ENCODE data around the gene PAQR9.
"Not testable (repeated sequence)": the region's sequence is repeated elsewhere in the genome, so short reads cannot be mapped to it uniquely, and the experiment has no call there.

Gene PAQR9

DNA sequence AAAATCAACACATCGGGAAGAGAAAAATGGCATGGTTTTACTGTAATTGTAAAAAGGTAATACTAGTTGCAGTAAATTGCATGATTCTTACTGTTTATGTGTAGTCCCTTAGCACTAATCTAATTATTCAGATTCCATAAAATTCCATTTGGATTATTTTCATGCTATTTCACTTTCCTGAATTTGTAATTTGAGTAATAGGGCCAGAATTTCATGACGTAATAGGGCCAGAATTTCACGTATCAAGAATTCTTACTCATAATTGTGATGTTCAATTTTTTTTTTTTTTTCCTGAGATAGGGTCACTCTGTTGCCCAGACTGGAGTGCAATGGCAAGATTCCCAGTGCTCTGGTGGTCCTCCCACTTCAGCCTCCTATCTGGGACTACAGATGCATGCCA is 35.0 kb upstream of the PAQR9 start:
- Mint-ChIP-seq H3K27me3 (ENCODE audit: low read depth, poor library complexity) (peaks cover 3% of the 10 kb centered on the region), H3K9me3 (no peaks in the 10 kb centered on the region), H3K36me3 (ENCODE audit: low read depth) (no peaks in the 10 kb centered on the region), H3K4me1 (peaks cover 43% of the 10 kb centered on the region), H3K27ac (no peak overlapping the region), H3K4me3 (no peak overlapping the region)
- no peak for TF ChIP-seq CTCF (IDR thresholded peaks at IDR 0.05)
- no peak for DNase-seq

GRCh38 chr3:142997330-142997729 is 33.9 kb upstream of the PAQR9 start:
- DNase-seq: no peak
- H3K27ac Mint-ChIP-seq: no peak overlapping the region
- H3K4me1 Mint-ChIP-seq: peaks cover 34% of the 10 kb centered on the region
- no peaks in the 10 kb centered on the region for H3K9me3 Mint-ChIP-seq
- H3K27me3 Mint-ChIP-seq (ENCODE audit: low read depth, poor library complexity): peaks cover 6% of the 10 kb centered on the region
- no peak overlapping the region for H3K4me3 Mint-ChIP-seq
- no peak for TF ChIP-seq CTCF (IDR thresholded peaks at IDR 0.05)
- no peaks in the 10 kb centered on the region for H3K36me3 Mint-ChIP-seq (ENCODE audit: low read depth)

DNA sequence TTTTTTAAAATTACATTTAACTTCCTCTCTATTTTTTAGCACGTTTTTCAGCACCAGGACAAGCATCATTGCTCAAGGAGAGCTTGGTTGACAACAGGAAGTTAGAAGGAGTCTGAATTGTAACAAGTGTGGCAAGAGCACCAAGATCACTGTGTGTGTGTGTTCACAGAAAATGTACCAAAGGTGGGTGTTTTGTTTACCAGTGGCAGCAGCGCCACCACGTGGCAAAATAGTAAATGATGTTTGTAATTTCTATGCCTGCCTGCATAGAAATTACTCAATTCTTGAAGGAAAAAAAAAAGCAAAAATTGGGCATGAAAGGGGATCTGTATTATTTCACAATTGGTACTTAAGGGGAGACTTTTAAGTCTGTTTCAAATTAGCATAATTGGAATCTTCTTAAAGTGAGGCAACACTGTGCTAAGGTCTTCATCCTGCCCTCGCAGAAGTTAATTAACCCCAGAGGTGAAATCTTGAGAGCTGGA is 30.5 kb upstream of the PAQR9 start:
- DNase-seq: peak; percentile 73
- peaks cover 6% of the 10 kb centered on the region for H3K27me3 Mint-ChIP-seq (ENCODE audit: low read depth, poor library complexity)

DNA sequence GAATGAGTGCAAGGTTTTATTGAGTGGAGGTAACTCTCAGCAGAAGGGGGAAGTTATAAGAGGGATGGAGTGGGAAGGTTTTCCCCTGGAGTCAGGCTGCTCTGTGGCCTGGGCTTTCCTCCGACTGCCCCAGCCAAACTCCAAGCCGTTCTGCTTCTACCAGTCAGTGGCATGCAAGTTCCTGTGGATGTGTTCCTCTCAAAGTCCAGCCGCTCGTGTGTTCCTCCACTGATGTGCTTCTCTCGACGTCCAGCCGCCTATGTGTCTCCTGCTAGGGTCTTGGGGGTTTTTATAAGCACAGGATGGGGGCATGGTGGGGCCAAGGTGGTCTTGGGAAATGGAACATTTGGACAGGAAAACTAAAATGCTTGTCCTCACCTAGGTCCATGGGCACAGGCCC is 28.8 kb upstream of the PAQR9 start:
- no peak for DNase-seq
- no peak for TF ChIP-seq CTCF (IDR thresholded peaks at IDR 0.05)
- H3K4me1 Mint-ChIP-seq: peaks cover 19% of the 10 kb centered on the region
- no peaks in the 10 kb centered on the region for H3K9me3 Mint-ChIP-seq
- no peaks in the 10 kb centered on the region for H3K36me3 Mint-ChIP-seq (ENCODE audit: low read depth)
- H3K4me3 Mint-ChIP-seq: no peak overlapping the region
- H3K27me3 Mint-ChIP-seq (ENCODE audit: low read depth, poor library complexity): peaks cover 6% of the 10 kb centered on the region
- H3K27ac Mint-ChIP-seq: no peak overlapping the region

More for the DNA sequence above, 30.5 kb upstream of the PAQR9 start:
- TF ChIP-seq CTCF (IDR thresholded peaks at IDR 0.05): peak; percentile 72
- Mint-ChIP-seq H3K36me3 (ENCODE audit: low read depth) (no peaks in the 10 kb centered on the region), H3K4me1 (peaks cover 15% of the 10 kb centered on the region), H3K27ac (no peak overlapping the region), H3K4me3 (no peak overlapping the region), H3K9me3 (no peaks in the 10 kb centered on the region)

- H3K4me1 Mint-ChIP-seq: peaks cover 19% of the 10 kb centered on the region
- no peak overlapping the region for H3K27ac Mint-ChIP-seq
- H3K9me3 Mint-ChIP-seq: no peaks in the 10 kb centered on the region
- H3K36me3 Mint-ChIP-seq (ENCODE audit: low read depth): no peaks in the 10 kb centered on the region
- no peak overlapping the region for H3K4me3 Mint-ChIP-seq
- peaks cover 6% of the 10 kb centered on the region for H3K27me3 Mint-ChIP-seq (ENCODE audit: low read depth, poor library complexity)
- no peak for TF ChIP-seq CTCF (IDR thresholded peaks at IDR 0.05)
- no peak for DNase-seq
These were observed 27.2 kb upstream of the PAQR9 start for GRCh38 chr3:142990721-142991120.

GRCh38 chr3:142988826-142989225 is 25.4 kb upstream of the PAQR9 start:
- peaks cover 11% of the 10 kb centered on the region for H3K4me1 Mint-ChIP-seq
- not testable (repeated sequence) for H3K4me3 Mint-ChIP-seq; H3K36me3 Mint-ChIP-seq (ENCODE audit: low read depth)

DNA sequence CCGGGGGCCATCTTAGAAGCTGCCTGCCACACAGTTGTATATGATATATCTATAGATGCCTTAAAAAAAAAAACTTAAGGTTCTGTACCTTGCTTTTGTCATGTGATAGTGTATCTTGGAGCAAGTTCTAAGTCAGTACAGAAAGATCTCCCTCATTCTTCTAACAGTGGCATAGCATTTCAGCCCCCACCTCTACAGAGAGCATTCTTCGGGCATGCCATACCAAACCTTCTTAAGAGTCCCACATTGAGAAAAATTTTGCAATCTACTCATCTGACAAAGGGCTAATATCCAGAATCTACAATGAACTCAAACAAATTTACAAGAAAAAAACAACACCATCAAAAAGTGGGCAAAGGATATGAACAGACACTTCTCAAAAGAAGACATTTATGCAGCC is 24.7 kb upstream of the PAQR9 start:
- not testable (repeated sequence) for H3K27me3 Mint-ChIP-seq (ENCODE audit: low read depth, poor library complexity)

More at GRCh38 chr3:142988826-142989225, 25.4 kb upstream of the PAQR9 start:
- H3K27ac Mint-ChIP-seq; H3K9me3 Mint-ChIP-seq; H3K27me3 Mint-ChIP-seq (ENCODE audit: low read depth, poor library complexity); DNase-seq: not testable (repeated sequence)

More for the DNA sequence above, 24.7 kb upstream of the PAQR9 start:
- H3K27ac Mint-ChIP-seq; H3K4me1 Mint-ChIP-seq; H3K36me3 Mint-ChIP-seq (ENCODE audit: low read depth); DNase-seq; H3K4me3 Mint-ChIP-seq; H3K9me3 Mint-ChIP-seq: not testable (repeated sequence)

Data from nephron progenitor cell (in vitro differentiated cells).